Activated T-cell treated with anti-CD3 and anti-CD28 coated beads for 4 hours (primary cell): ENCODE data around the gene CTNNA2.

Experiments
- DNase-seq: peaks from one replicate; pipeline ENCODE4 v3.0.0-alpha.2; 2020

The CTNNA2 gene

GRCh38 chr2:79619442-79619841 lies 106.6 kb downstream of the CTNNA2 start:
- no peak for DNase-seq

DNA sequence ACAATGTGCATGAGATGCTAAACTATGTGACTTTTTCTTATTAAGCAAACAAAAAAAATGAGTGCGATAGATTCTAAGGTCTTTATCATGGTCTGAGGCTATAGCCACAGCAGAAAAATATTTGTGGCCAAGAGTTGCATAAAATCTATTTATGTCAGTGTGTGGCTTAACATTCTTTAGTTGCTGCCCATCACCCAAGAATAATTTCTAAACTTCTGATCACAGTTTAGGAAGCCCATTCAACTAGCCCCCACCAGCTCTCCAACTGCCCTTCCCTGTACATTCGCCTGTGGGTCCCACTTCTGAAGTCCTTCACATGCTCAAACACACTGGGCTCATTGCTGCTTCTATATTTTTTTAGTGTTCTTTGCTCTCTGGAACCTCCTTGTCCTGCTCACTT lies 107.1 kb downstream of the CTNNA2 start:
- DNase-seq, result no peak

DNA sequence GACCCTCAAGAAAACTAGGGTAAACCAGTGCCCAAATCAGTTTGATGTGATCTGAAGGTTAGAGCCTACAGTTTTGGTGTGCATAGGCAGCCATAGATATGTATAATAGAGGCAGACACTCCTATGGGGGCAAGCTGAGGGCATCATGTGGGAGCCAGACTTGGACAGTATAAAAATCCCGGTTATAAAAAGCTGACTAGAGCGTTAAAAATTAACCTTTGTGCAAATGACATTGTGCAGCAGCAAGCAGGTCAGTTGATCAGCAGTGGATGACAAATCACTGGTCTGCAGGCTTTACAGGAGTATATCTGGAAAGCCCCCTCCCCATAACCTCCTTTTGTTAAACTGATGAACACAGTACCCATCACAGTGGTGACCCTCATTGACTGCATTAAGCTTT lies 107.8 kb downstream of the CTNNA2 start:
- no peak for DNase-seq

GRCh38 chr2:79621252-79621651 lies 108.4 kb downstream of the CTNNA2 start:
- DNase-seq, result no peak

GRCh38 chr2:79621755-79622154 lies 108.9 kb downstream of the CTNNA2 start:
- no peak for DNase-seq

GRCh38 chr2:79622508-79622907 lies 109.7 kb downstream of the CTNNA2 start:
- DNase-seq, result no peak

GRCh38 chr2:79627237-79627636 lies 114.4 kb downstream of the CTNNA2 start:
- no peak for DNase-seq

- no peak for DNase-seq
Measured at GRCh38 chr2:79630060-79630459, 117.2 kb downstream of the CTNNA2 start.

- no peak for DNase-seq
Measured at GRCh38 chr2:79630972-79631557, 118.2 kb downstream of the CTNNA2 start.

DNA sequence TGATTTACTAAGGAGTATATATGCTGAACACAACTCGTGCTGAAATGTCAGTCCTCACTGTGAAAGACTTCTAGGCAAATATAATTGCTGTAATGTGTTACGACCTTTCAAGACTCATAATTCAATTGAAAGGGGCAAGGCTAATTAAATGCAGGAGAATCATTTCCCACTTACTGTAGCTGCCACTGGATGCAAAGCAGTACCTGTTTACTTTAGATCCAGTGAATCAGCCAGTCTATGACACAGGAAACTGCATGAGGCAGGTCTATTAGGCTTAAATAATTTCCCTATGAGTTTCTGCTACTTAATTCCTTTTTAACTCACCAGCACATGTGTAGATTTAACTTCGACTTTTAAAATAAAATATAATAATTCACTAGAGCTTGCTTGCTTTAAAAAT lies 125.6 kb downstream of the CTNNA2 start:
- DNase-seq, result no peak

- no peak for DNase-seq
Measured at GRCh38 chr2:79638954-79639353, 126.1 kb downstream of the CTNNA2 start.

DNA sequence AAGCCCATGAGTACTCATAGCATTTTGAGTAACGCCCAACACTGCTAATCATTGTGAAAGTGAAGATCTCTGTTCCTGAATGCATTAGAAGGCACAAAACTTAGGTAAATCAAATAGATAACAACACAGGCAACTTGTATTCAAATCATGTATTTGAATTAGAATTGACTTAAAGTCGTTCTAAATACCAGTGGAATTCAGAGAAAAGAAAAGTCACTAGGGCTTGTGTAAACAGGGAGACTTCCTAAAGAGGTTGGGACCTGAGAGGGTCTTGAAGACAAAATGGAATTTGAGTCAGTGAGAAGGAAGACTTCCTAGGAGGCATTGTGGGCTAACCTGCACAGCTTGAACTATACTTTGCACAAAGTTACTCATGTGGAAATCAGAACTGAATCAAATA lies 127.2 kb downstream of the CTNNA2 start:
- DNase-seq, result no peak

- no peak for DNase-seq
Measured at GRCh38 chr2:79649531-79649930, 136.7 kb downstream of the CTNNA2 start.

- DNase-seq, result no peak
Measured at GRCh38 chr2:79660557-79660956, 147.7 kb downstream of the CTNNA2 start.

GRCh38 chr2:79665091-79665490 lies 152.2 kb downstream of the CTNNA2 start:
- DNase-seq, result no peak

GRCh38 chr2:79666430-79666829 lies 153.6 kb downstream of the CTNNA2 start:
- no peak for DNase-seq

DNA sequence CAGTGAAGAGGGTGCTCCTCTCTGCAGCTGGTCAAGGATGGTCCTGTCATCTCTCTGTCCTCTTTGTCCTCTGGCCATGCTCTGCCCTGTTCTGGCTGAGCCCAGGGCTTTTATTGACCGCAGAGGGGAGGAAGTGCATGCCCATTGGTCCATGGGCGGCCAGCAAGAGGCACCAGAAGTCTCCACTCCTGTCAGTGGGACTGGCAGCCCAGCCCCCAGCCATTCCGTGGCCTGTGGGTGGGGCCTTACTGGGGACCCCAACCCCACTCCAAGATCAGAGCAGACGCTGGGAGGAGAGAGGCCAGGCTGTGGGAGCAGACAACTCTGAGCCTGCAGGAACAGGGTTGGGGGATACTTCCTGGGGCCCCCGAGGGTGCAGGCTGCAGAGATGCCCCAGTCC lies 156.9 kb downstream of the CTNNA2 start:
- no peak for DNase-seq

DNA sequence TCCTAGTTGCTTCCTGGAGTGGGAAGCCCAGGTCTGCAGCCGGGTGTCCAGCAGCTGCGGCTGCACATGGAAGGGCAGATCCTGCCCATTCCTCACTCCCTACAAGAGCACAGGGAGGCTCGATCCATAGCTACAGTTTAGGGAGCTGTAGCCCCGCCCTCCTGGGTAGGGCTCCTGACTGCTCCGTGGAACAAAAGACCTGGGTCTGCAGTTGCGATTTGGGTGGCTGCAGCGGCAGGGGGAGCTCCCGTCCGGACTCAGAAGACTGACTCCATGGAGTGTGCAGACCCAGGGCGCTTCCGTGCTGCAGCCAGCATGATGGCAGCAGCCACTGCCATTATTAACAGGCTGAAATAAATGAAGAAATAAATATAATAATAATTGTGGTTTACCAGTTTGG lies 157.3 kb downstream of the CTNNA2 start:
- DNase-seq, result no peak

DNA sequence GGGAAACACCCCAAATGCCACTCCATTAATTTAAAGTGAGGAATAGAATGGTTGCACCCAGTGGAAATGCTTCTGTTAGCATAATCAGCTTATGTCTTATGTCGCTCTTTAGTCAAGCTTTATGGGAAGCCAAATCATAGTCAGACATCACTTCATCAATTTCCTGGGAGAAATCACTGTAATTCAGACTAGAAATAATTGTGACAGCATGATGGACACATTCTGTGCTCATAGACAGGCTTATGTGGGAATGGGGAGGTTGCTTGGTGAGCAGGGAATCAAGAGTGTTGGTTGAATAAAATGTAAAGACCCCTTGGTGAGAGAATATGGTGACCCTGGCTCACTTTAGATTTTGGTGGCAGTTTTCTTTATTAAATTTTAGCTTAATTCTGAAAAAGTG lies 174.0 kb downstream of the CTNNA2 start:
- DNase-seq, result no peak

DNA sequence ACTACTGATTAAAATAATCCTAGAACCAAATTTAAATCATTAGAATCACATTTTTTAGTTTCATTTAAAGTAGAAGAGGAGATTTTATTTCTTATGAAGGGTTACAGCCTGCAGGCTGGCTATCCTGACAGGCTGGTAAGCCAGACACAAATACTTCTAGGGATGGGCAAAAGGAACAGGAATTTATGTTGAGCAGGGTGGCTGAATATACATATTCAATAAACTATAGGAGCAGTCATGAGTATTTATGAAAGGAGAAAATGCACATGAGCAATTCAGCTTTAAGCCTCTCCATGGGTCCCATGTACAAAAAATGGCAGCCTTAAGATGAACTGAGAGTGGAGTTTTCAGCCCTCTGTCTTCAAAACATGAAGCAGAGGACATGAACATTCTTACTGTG lies 182.4 kb downstream of the CTNNA2 start:
- no peak for DNase-seq

GRCh38 chr2:79697200-79697599 lies 184.3 kb downstream of the CTNNA2 start:
- no peak for DNase-seq

DNA sequence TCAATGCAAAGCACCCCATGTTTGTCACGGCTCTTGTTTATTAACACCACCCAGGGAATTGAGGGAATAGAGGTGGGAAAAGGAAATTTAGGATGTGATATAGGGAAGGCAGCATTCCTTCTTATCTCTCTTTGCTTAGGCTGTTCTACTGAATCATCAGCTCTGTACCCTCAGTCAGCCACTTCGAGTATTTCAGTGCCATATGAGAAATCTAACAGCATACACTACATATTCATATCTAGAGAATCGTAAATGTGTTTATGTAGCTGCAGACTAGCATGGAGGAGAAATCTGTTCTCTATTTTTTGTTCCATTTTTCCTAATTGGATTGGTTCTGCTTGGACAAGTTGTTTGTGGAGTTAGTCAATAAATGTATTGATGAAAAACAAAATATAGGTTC lies 187.8 kb downstream of the CTNNA2 start:
- no peak for DNase-seq

DNA sequence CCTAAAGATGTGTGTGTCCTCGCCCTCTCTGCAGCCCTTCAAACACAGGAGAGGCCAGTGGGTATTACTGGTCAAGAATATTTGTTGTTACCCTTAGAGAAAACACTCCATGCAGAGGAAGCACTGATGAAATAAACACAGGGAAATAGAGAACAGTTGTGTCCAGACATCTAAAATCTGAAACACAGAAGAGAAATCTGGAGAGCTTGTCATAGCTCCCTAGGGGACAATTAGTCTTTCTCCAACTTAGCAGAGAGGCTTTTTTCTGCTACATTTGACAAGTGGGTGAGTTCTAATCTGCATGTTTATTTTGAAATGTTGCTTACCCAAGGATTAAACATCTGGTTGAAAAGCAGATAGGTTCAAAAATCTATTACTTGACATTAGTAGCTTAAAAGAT lies 190.1 kb downstream of the CTNNA2 start:
- no peak for DNase-seq

DNA sequence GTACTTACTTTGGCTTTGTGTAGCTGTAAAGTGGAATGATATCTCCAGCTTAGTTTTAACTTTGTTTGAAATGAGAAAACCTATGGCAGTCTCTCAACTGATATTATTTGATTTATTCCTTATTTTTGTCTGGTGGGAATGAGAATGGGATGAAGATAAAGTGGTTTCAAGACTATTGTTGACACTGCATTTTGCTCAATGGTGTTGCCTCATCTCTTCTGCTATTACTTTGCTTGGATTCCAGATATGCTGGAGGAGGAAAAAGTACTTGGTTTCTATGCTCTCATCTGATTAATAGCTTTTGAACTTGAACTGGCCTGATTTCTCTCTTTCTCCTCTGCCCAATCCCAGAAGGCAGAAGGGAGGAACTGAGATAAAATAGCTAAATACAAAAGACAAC lies 198.2 kb downstream of the CTNNA2 start:
- no peak for DNase-seq

DNA sequence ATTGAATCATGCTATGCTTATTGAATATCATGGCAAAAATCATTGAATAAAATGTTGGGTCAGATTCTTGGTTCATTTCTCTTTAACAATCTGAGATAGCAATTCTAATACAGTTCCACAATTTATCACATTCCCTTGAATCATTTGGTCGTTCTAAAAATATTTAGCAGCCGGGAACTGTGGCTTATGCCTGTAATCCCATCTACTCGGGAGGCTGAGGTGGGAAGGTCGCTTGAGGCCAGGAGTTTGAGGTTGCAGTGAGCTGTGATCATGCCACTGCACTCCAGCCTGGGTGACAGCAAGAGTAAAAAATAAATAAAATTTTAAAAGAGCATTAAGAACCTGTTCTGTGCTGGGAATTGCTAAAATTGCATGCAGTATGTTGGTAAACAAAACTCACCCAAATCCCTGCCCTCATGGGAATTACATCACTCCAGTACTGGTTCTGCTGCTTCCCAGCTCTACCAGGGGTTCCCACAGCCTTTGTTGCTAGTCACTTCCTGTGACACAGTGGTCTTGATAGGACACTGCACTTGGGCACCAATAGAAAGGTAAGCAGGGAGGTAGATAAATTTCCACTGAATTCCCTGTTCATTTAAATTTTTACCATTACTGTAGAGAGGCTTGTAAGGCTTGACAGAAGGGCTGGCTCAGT lies 200.4 kb downstream of the CTNNA2 start:
- no peak for DNase-seq
